Measurements from ENCODE around the gene PCDHB7. TPM values are rescaled to one million over a fixed set of nuclear protein-coding genes. Genes with fewer than 3 reads are reported as not detected.
"Not testable (repeated sequence)": the region's sequence is repeated elsewhere in the genome, so short reads cannot be mapped to it uniquely, and the experiment has no call there.

The PCDHB7 gene
- total RNA-seq = 0.96 and 1.5 TPM in 2 replicates

DNA sequence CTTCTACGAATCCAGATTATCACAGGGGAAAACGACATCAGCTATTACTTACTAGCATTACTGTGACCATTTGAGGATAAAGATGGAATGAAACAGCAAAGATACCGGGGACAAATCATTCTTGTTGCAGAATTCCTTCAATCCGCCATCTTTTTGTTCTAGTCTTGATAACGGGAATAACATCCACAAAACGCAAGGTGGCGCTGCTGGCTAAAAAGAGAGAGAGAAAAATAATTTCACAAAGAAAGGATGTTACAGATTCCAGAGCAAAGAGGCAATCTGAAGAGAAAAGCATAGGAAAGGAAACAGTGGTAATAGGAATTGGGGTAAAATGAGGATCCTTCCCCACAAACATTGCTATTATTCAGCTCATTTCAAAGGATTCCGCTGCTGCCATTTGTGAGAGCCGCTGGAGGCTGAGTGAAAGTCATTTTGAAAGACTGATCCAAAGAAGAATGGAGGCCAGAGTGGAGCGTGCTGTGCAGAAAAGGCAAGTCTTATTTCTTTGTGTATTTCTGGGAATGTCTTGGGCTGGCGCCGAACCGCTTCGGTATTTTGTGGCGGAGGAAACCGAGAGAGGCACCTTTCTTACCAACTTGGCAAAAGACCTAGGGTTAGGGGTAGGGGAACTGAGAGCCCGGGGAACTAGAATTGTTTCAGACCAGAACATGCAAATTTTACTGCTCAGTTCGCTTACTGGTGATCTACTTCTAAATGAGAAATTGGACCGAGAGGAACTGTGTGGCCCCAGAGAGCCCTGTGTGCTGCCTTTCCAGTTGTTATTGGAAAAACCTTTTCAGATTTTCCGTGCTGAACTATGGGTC, at the start of gene PCDHB7:
TSS of gene PCDHB7 (plus strand) at position 264 of the 824 bp plus-strand sequence. CDS start at position 456, 192 bp downstream.
- no peak for DNase-seq (ENCODE audit: low read depth)
- no peaks in the 10 kb centered on the region for H3K36me3 ChIP-seq (ENCODE audit: control insufficient read depth, insufficient read depth, low read length)
- TF ChIP-seq, protein P1, sequence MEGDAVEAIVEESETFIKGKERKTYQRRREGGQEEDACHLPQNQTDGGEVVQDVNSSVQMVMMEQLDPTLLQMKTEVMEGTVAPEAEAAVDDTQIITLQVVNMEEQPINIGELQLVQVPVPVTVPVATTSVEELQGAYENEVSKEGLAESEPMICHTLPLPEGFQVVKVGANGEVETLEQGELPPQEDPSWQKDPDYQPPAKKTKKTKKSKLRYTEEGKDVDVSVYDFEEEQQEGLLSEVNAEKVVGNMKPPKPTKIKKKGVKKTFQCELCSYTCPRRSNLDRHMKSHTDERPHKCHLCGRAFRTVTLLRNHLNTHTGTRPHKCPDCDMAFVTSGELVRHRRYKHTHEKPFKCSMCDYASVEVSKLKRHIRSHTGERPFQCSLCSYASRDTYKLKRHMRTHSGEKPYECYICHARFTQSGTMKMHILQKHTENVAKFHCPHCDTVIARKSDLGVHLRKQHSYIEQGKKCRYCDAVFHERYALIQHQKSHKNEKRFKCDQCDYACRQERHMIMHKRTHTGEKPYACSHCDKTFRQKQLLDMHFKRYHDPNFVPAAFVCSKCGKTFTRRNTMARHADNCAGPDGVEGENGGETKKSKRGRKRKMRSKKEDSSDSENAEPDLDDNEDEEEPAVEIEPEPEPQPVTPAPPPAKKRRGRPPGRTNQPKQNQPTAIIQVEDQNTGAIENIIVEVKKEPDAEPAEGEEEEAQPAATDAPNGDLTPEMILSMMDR (IDR thresholded peaks at IDR 0.05; ENCODE audit: insufficient read depth, low read length, poor library complexity, severe bottlenecking) = peak; percentile 25
- H3K4me3 ChIP-seq (ENCODE audit: low read depth, low read length) = no peak within 1 kb of the TSS
- no peaks in the 10 kb centered on the region for H3K27me3 ChIP-seq (ENCODE audit: control insufficient read depth, insufficient read depth, low read length)

DNA sequence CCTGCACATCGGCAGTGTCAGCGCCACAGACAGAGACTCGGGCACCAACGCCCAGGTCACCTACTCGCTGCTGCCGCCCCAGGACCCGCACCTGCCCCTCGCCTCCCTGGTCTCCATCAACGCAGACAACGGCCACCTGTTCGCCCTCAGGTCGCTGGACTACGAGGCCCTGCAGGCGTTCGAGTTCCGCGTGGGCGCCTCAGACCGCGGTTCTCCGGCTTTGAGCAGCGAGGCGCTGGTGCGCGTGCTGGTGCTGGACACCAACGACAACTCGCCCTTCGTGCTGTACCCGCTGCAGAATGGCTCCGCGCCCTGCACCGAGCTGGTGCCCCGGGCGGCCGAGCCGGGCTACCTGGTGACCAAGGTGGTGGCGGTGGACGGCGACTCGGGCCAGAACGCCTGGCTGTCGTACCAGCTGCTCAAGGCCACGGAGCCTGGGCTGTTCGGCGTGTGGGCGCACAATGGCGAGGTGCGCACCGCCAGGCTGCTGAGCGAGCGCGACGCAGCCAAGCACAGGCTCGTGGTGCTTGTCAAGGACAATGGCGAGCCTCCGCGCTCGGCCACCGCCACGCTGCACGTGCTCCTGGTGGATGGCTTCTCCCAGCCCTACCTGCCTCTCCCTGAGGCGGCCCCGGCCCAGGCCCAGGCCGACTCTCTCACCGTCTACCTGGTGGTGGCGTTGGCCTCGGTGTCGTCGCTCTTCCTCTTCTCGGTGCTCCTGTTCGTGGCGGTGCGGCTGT, 48.9 kb upstream of the PCDHB7 start:
- DNase-seq (ENCODE audit: low read depth); H3K27me3 ChIP-seq (ENCODE audit: control insufficient read depth, insufficient read depth, low read length); H3K4me3 ChIP-seq (ENCODE audit: low read depth, low read length); H3K36me3 ChIP-seq (ENCODE audit: control insufficient read depth, insufficient read depth, low read length): not testable (repeated sequence)

DNA sequence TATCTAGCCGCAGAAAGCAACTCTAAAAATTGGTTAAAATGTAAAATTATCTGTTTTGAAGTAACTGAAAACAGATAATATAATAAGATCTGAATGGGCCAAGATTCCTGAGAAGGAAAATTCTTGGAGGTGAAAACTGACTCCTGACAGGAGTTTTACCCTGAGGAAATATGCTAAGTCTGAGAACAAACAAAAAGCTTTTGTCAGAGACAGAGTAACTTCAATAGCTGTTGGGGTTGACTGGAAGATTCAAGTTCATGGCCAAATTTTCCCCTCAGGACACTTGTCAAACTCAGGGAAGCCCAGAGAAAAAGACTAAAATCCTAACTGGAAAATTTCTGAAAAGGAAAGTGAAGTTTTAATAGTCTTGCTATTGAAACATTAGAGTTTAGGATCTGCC, 45.1 kb upstream of the PCDHB7 start:
- H3K36me3 ChIP-seq (ENCODE audit: control insufficient read depth, insufficient read depth, low read length) = no peaks in the 10 kb centered on the region
- no peaks in the 10 kb centered on the region for H3K27me3 ChIP-seq (ENCODE audit: control insufficient read depth, insufficient read depth, low read length)
- TF ChIP-seq, protein P1 (IDR thresholded peaks at IDR 0.05; ENCODE audit: insufficient read depth, low read length, poor library complexity, severe bottlenecking) = no peak
- DNase-seq (ENCODE audit: low read depth) = no peak
- no peak overlapping the region for H3K4me3 ChIP-seq (ENCODE audit: low read depth, low read length)

DNA sequence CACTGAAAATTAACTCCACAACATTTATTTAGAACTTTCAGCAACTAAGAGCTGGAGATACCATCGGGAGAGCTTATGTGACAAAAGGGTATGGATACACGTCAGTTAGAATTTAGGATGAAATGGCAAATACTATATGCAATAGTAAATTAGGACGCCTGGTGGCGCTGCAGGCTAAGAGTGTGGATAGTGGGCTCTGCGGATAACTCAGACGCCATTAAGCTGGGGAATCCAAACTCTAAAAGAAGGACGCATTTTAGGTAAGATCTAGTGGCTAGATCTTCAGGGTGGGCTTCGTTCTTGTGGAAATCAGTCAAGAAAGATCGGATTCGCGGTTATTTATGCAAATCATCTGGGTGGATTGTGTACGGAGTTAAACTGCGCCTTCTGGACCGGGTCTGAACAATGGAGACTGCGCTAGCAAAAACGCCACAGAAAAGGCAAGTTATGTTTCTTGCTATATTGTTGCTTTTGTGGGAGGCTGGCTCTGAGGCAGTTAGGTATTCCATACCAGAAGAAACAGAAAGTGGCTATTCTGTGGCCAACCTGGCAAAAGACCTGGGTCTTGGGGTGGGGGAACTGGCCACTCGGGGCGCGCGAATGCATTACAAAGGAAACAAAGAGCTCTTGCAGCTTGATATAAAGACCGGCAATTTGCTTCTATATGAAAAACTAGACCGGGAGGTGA, 37.3 kb upstream of the PCDHB7 start, which contains the start of gene PCDHB5:
TSS of gene PCDHB5 (plus strand) at position 177 of the 688 bp plus-strand sequence. CDS start at position 406, 229 bp downstream.
- DNase-seq (ENCODE audit: low read depth) = no peak
- TF ChIP-seq, protein P1 (IDR thresholded peaks at IDR 0.05; ENCODE audit: insufficient read depth, low read length, poor library complexity, severe bottlenecking) = peak; percentile 18
- H3K4me3 ChIP-seq (ENCODE audit: low read depth, low read length) = peak within 1 kb of the TSS; percentile 17
- H3K36me3 ChIP-seq (ENCODE audit: control insufficient read depth, insufficient read depth, low read length) = no peaks in the 10 kb centered on the region
- no peaks in the 10 kb centered on the region for H3K27me3 ChIP-seq (ENCODE audit: control insufficient read depth, insufficient read depth, low read length)

DNA sequence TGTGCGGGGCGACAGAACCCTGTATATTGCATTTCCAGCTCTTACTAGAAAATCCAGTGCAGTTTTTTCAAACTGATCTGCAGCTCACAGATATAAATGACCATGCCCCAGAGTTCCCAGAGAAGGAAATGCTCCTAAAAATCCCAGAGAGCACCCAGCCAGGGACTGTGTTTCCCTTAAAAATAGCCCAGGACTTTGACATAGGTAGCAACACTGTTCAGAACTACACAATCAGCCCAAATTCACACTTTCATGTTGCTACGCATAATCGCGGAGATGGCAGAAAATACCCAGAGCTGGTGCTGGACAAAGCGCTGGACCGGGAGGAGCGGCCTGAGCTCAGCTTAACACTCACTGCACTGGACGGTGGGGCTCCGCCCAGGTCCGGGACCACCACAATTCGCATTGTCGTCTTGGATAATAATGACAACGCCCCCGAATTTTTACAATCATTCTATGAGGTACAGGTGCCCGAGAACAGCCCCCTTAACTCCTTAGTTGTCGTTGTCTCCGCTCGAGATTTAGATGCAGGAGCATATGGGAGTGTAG, 36.7 kb upstream of the PCDHB7 start:
- Histone ChIP-seq H3K36me3 (ENCODE audit: control insufficient read depth, insufficient read depth, low read length) (no peaks in the 10 kb centered on the region), H3K27me3 (ENCODE audit: control insufficient read depth, insufficient read depth, low read length) (no peaks in the 10 kb centered on the region), H3K4me3 (ENCODE audit: low read depth, low read length) (no peak overlapping the region)
- TF ChIP-seq, protein P1 (IDR thresholded peaks at IDR 0.05; ENCODE audit: insufficient read depth, low read length, poor library complexity, severe bottlenecking) = no peak
- DNase-seq (ENCODE audit: low read depth) = no peak

DNA sequence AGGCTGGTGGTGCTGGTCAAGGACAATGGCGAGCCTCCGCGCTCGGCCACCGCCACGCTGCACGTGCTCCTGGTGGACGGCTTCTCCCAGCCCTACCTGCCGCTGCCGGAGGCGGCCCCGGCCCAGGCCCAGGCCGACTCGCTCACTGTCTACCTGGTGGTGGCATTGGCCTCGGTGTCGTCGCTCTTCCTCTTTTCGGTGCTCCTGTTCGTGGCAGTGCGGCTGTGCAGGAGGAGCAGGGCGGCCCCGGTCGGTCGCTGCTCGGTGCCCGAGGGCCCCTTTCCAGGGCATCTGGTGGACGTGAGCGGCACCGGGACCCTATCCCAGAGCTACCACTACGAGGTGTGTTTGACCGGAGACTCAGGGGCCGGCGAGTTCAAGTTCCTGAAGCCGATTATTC, 35.1 kb upstream of the PCDHB7 start:
- H3K36me3 ChIP-seq (ENCODE audit: control insufficient read depth, insufficient read depth, low read length); H3K4me3 ChIP-seq (ENCODE audit: low read depth, low read length); H3K27me3 ChIP-seq (ENCODE audit: control insufficient read depth, insufficient read depth, low read length); DNase-seq (ENCODE audit: low read depth): not testable (repeated sequence)

All from kidney epithelial cell (primary cell).